Sciatic nerve (tissue), 2 donors: ENCODE measurements around the gene SLIT3. TPM values are rescaled to one million over a fixed set of nuclear protein-coding genes. Genes with fewer than 3 reads are reported as not detected.
A peak's percentile ranks its signal among the peaks of the same experiment; 100 is the strongest.

Source experiments
- ATAC-seq: fragments of 200-7000 bp; cut with Tn5 transposase; one replicate; pipeline ENCODE4 v1.9.1; 2020; ENCODE audit warnings: mild to moderate bottlenecking, moderate library complexity
- DNase-seq: peaks from one replicate; pipeline ENCODE4 v3.0.0-alpha.2; 2020; ENCODE audit warnings: low spot score
- intact Hi-C: fragments of 100-400 bp; cut with DNase I; formaldehyde crosslinking; loops from one replicate; pipeline ENCODE4 v1.14.2; 2022
- total RNA-seq: library from RNA; stranded (reverse); fragmentation: NEBNext Ultra II Directional; extraction: Animal tissue kit (Norgen Biotek cat#: 25700); gene quantifications from one replicate; pipeline ENCODE4 v1.2.1, GENCODE V29; 2021
- donor health status: DM: no; HTN: no; CAD: no.
- donor health status: DM: no; HTN: no; CAD: no.

The SLIT3 gene
- total RNA-seq, 1 donor from 2014 or later: 50.6 TPM

- intact Hi-C loops: no loop called here
- ATAC-seq (no peak), DNase-seq (no peak)
Measured at GRCh38 chr5:168850683-168851082, 450.3 kb downstream of the SLIT3 start.

- intact Hi-C loops: no loop called here
- ATAC-seq (no peak), DNase-seq (no peak)
Measured at GRCh38 chr5:168848569-168848968, 452.4 kb downstream of the SLIT3 start.

GRCh38 chr5:168847511-168848073, 453.3 kb downstream of the SLIT3 start:
- DNase-seq: no peak
- intact Hi-C loops: no loop called here
- no peak for ATAC-seq

- ATAC-seq (no peak), DNase-seq (no peak)
- intact Hi-C loops: no loop called here
Measured at GRCh38 chr5:168844922-168845296, 456.0 kb downstream of the SLIT3 start.

GRCh38 chr5:168844016-168844921, 456.7 kb downstream of the SLIT3 start:
- DNase-seq: no peak
- intact Hi-C loops: no loop called here
- ATAC-seq: peak; percentile 24

- intact Hi-C loops: no loop called here
- DNase-seq (no peak), ATAC-seq (peak; percentile 72)
Measured at GRCh38 chr5:168843277-168844015, 457.5 kb downstream of the SLIT3 start.

GRCh38 chr5:168842571-168843205, 458.3 kb downstream of the SLIT3 start:
- intact Hi-C loops: no loop called here
- ATAC-seq: no peak
- no peak for DNase-seq

GRCh38 chr5:168837852-168838251, 463.1 kb downstream of the SLIT3 start:
- DNase-seq (no peak), ATAC-seq (no peak)
- intact Hi-C loops: no loop called here

- intact Hi-C loops: no loop called here
- DNase-seq (no peak), ATAC-seq (no peak)
Measured at GRCh38 chr5:168836603-168837231, 464.2 kb downstream of the SLIT3 start.

GRCh38 chr5:168833936-168834335, 467.0 kb downstream of the SLIT3 start:
- DNase-seq: no peak
- intact Hi-C loops: no loop called here
- no peak for ATAC-seq

GRCh38 chr5:168833383-168833782, 467.6 kb downstream of the SLIT3 start:
- DNase-seq (no peak), ATAC-seq (no peak)
- intact Hi-C loops: no loop called here

- intact Hi-C loops: no loop called here
- no peak for DNase-seq
- no peak for ATAC-seq
Measured at GRCh38 chr5:168832308-168832707, 468.6 kb downstream of the SLIT3 start.

GRCh38 chr5:168831383-168831782, 469.6 kb downstream of the SLIT3 start:
- DNase-seq (no peak), ATAC-seq (no peak)
- intact Hi-C loops: no loop called here

GRCh38 chr5:168830833-168831232, 470.1 kb downstream of the SLIT3 start:
- peak; percentile 36 for ATAC-seq
- no peak for DNase-seq
- intact Hi-C loops: no loop called here

GRCh38 chr5:168829922-168830417, 471.0 kb downstream of the SLIT3 start:
- DNase-seq (no peak), ATAC-seq (no peak)
- intact Hi-C loops: no loop called here

- DNase-seq: no peak
- intact Hi-C loops: no loop called here
- no peak for ATAC-seq
Measured at GRCh38 chr5:168829044-168829443, 471.9 kb downstream of the SLIT3 start.

GRCh38 chr5:168827636-168828035, 473.3 kb downstream of the SLIT3 start:
- DNase-seq: no peak
- intact Hi-C loops: no loop called here
- ATAC-seq: no peak

- peak; percentile 33 for ATAC-seq
- intact Hi-C loops: no loop called here
- DNase-seq: no peak
Measured at GRCh38 chr5:168826246-168826725, 474.7 kb downstream of the SLIT3 start.
